Fibroblast of gingiva (primary cell): ENCODE results near the gene PDE6C.
A peak's percentile ranks its signal among the peaks of the same experiment; 100 is the strongest.
"Not testable (repeated sequence)": the region's sequence is repeated elsewhere in the genome, so short reads cannot be mapped to it uniquely, and the experiment has no call there.

Experiments
- DNase-seq: peaks from one replicate; pipeline ENCODE4 v3.0.0-alpha.2; 2011; ENCODE audit warnings: low read depth

PDE6C gene

GRCh38 chr10:93630625-93631557 lies 18.6 kb downstream of the PDE6C start:
- no peak for DNase-seq

GRCh38 chr10:93639791-93640190 lies 27.5 kb downstream of the PDE6C start:
- peak; percentile 48 for DNase-seq

- peak; percentile 32 for DNase-seq
Measured at GRCh38 chr10:93652857-93653256, 40.5 kb downstream of the PDE6C start.

GRCh38 chr10:93654201-93654600 lies 41.9 kb downstream of the PDE6C start:
- DNase-seq, result no peak

GRCh38 chr10:93656155-93656554 lies 43.8 kb downstream of the PDE6C start:
- no peak for DNase-seq

GRCh38 chr10:93657757-93658156 lies 45.4 kb downstream of the PDE6C start:
- DNase-seq, result no peak

GRCh38 chr10:93666030-93666429 lies 53.7 kb downstream of the PDE6C start:
- no peak for DNase-seq

GRCh38 chr10:93667795-93668194 lies 55.5 kb downstream of the PDE6C start:
- DNase-seq, result no peak

GRCh38 chr10:93670372-93670771 lies 58.0 kb downstream of the PDE6C start:
- DNase-seq, result no peak

- DNase-seq, result no peak
Measured at GRCh38 chr10:93671042-93671441, 58.7 kb downstream of the PDE6C start.

- no peak for DNase-seq
Measured at GRCh38 chr10:93672022-93672678, 59.8 kb downstream of the PDE6C start.

- DNase-seq, result no peak
Measured at GRCh38 chr10:93672890-93673289, 60.6 kb downstream of the PDE6C start.

- DNase-seq, result no peak
Measured at GRCh38 chr10:93673791-93674190, 61.5 kb downstream of the PDE6C start.

- no peak for DNase-seq
Measured at GRCh38 chr10:93678386-93678785, 66.0 kb downstream of the PDE6C start.

GRCh38 chr10:93678805-93679587 lies 66.7 kb downstream of the PDE6C start:
- no peak for DNase-seq

GRCh38 chr10:93680412-93681047 lies 68.2 kb downstream of the PDE6C start:
- peak; percentile 36 for DNase-seq

- no peak for DNase-seq
Measured at GRCh38 chr10:93687737-93688136, 75.4 kb downstream of the PDE6C start.

- DNase-seq, result no peak
Measured at GRCh38 chr10:93695740-93696139, 83.4 kb downstream of the PDE6C start.

GRCh38 chr10:93696582-93696981 lies 84.2 kb downstream of the PDE6C start:
- DNase-seq, result not testable (repeated sequence)

GRCh38 chr10:93697207-93697606 lies 84.9 kb downstream of the PDE6C start:
- no peak for DNase-seq

- peak; percentile 49 for DNase-seq
Measured at GRCh38 chr10:93701866-93702209, 89.5 kb downstream of the PDE6C start.
